HL-60 (cell line): ENCODE results near the gene WDR64.
"Not testable (repeated sequence)": the region's sequence is repeated elsewhere in the genome, so short reads cannot be mapped to it uniquely, and the experiment has no call there.

Source experiments
- DNase-seq, 2 experiments: peaks; one replicate each; pipeline ENCODE4 v3.0.0-alpha.2; 2010 to 2020; ENCODE audit warnings: low read depth in 1 of 2, low spot score in 1 of 2
- H3K27ac ChIP-seq: fragments of 250-450 bp; sonication (Bioruptor Pico); replicated peaks from 2 replicates; pipeline ENCODE4 v1.5.1; 2020; ENCODE audit warnings: mild to moderate bottlenecking, moderate library complexity
- H3K27me3 ChIP-seq: fragments of 250-450 bp; sonication (Bioruptor Pico); 2 replicates; pipeline ENCODE4 v1.5.1; 2021; ENCODE audit warnings: mild to moderate bottlenecking, moderate library complexity; ENCODE audit not compliant: insufficient read depth, poor library complexity, severe bottlenecking
- H3K4me3 ChIP-seq: replicated peaks from 2 replicates; pipeline ENCODE4 v1.5.1; 2011; ENCODE audit warnings: mild to moderate bottlenecking, control low read depth, low read length; ENCODE audit not compliant: insufficient read depth
- CTCF ChIP-seq: IDR thresholded peaks from one replicate; pipeline ENCODE4 v1.5.1; 2011; ENCODE audit warnings: low read length, control low read depth, inconsistent platforms; ENCODE audit not compliant: insufficient read depth
- GABPA ChIP-seq: IDR thresholded peaks from 2 replicates; pipeline ENCODE4 v1.6.1; 2012; ENCODE audit warnings: low read depth
- POLR2AphosphoS5 ChIP-seq: IDR thresholded peaks from 2 replicates; pipeline ENCODE4 v1.6.1; 2012; ENCODE audit warnings: low read depth
- REST ChIP-seq: IDR thresholded peaks from 2 replicates; pipeline ENCODE4 v1.6.1; 2012; ENCODE audit warnings: low read depth; ENCODE audit not compliant: insufficient replicate concordance
- SPI1 ChIP-seq: IDR thresholded peaks from 2 replicates; pipeline ENCODE4 v1.6.1; 2012; ENCODE audit warnings: low read depth, mild to moderate bottlenecking, borderline replicate concordance

WDR64 gene

GRCh38 chr1:241678536-241678935, 26.5 kb downstream of the WDR64 start:
- Histone ChIP-seq H3K27ac (no peak overlapping the region), H3K4me3 (no peak overlapping the region), H3K27me3 (peaks cover 4% of the 10 kb centered on the region)
- TF ChIP-seq CTCF: no peak
- TF ChIP-seq SPI1: no peak
- TF ChIP-seq REST: no peak
- TF ChIP-seq GABPA: no peak
- TF ChIP-seq POLR2AphosphoS5: no peak
- DNase-seq: no peak

- Histone ChIP-seq H3K27me3 (peaks cover 4% of the 10 kb centered on the region), H3K4me3 (no peak overlapping the region), H3K27ac (no peak overlapping the region)
- TF ChIP-seq GABPA (no peak), SPI1 (no peak), CTCF (no peak), POLR2AphosphoS5 (no peak), REST (no peak)
- DNase-seq: no peak
Measured at GRCh38 chr1:241679404-241679803, 27.3 kb downstream of the WDR64 start.

DNA sequence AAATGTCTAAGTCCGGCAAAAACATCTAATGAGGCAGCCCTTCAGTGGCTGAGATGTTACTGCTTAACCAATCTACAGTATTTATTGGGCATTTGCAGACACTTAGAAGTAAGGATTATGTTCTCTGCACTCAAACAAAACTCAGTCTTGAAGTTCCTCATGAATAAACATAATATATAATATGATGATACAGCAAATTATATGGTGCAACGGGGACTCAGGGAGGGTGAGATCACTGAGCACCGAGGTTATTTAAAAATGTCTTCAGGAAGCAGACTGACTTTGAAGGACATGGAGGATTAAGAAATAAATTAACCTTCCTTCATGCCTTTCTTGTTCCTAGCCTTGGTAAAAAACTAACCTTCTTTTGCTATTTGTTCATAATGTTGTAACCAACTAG, 27.9 kb downstream of the WDR64 start:
- TF ChIP-seq POLR2AphosphoS5 (no peak), GABPA (no peak), SPI1 (no peak), CTCF (no peak), REST (no peak)
- no peak for DNase-seq
- H3K4me3 ChIP-seq: no peak overlapping the region
- H3K27ac ChIP-seq: no peak overlapping the region
- H3K27me3 ChIP-seq: peaks cover 4% of the 10 kb centered on the region

- not testable (repeated sequence) for H3K27ac ChIP-seq, H3K27me3 ChIP-seq, H3K4me3 ChIP-seq, DNase-seq
Measured at GRCh38 chr1:241681861-241682448, 29.9 kb downstream of the WDR64 start.
